GM23338 (cell line): Measurements from ENCODE around the gene CACNA2D3.

Experiments used
- CREB1 ChIP-seq: fragments of 250-450 bp; sonication (Bioruptor Pico); IDR thresholded peaks from 2 replicates; pipeline ENCODE4 v1.5.0; 2020; ENCODE audit warnings: low read depth, mild to moderate bottlenecking, moderate library complexity
- CTCF ChIP-seq, 2 experiments: fragments of 200-600 bp in 1 of 2; sonication (generic) in 1 of 2; conservative IDR thresholded peaks; 2 replicates each; pipeline versions ENCODE4 v1.5.1 to v1.6.1; 2016 to 2017; ENCODE audit warnings: antibody characterized with exemption in 2 of 2, low read depth in 2 of 2, mild to moderate bottlenecking in 2 of 2, moderate library complexity in 1 of 2
- EZH2 ChIP-seq: fragments of 200-600 bp; sonication (generic); IDR thresholded peaks from one replicate; pipeline ENCODE4 v1.8.0; 2017; ENCODE audit warnings: antibody characterized with exemption, mild to moderate bottlenecking, low read depth; ENCODE audit not compliant: unreplicated experiment
- EZH2phosphoT487 ChIP-seq: fragments of 200-600 bp; sonication (generic); IDR thresholded peaks from one replicate; pipeline ENCODE4 v1.8.1; 2018; ENCODE audit warnings: antibody characterized with exemption; ENCODE audit not compliant: unreplicated experiment
- JUNB ChIP-seq: IDR thresholded peaks from one replicate; pipeline ENCODE4 v1.6.1; 2016; ENCODE audit warnings: antibody characterized with exemption; ENCODE audit not compliant: unreplicated experiment
- POLR2AphosphoS5 ChIP-seq: IDR thresholded peaks from 2 replicates; pipeline ENCODE4 v1.6.1; 2016; ENCODE audit warnings: antibody characterized with exemption, low read depth
- REST ChIP-seq: IDR thresholded peaks from one replicate; pipeline ENCODE4 v1.6.1; 2018; ENCODE audit warnings: antibody characterized with exemption; ENCODE audit not compliant: unreplicated experiment

GRCh38 chr3:54577313-54577712 lies 455.0 kb downstream of the CACNA2D3 start:
- TF ChIP-seq CTCF (conservative IDR thresholded peaks at IDR 0.05; ENCODE audit: low read depth in 2 of 2) (no peak), EZH2 (no peak), POLR2AphosphoS5 (no peak), EZH2phosphoT487 (no peak), REST (no peak), JUNB (no peak), CREB1 (CRISPR knock-in tag) (no peak)
